Stimulated activated memory B cell treated with anti-CD40 and anti-IgM and Interleukin-4, amounts not matched to agents 10 μg/mL and 1 μg/mL and 100 μg/mL, for 72 hours (primary cell): ENCODE data around the gene ITPR1.
A peak's percentile ranks its signal among the peaks of the same experiment; 100 is the strongest.

Experiments
- ATAC-seq: fragments of 150-1000 bp; cut with Tn5 transposase; 2 replicates; pipeline ENCODE4 v1.10.0; 2021
- H3K27ac Mint-ChIP-seq: one replicate; pipeline ENCODE4 v1.8.0; 2022; ENCODE audit warnings: mild to moderate bottlenecking, mixed read lengths
- H3K27me3 Mint-ChIP-seq: one replicate; pipeline ENCODE4 v1.8.0; 2022; ENCODE audit warnings: mixed read lengths
- H3K36me3 Mint-ChIP-seq: one replicate; pipeline ENCODE4 v1.8.0; 2022; ENCODE audit warnings: mixed read lengths
- H3K4me1 Mint-ChIP-seq: one replicate; pipeline ENCODE4 v1.8.0; 2022; ENCODE audit warnings: mixed read lengths
- H3K4me3 Mint-ChIP-seq: one replicate; pipeline ENCODE4 v1.8.0; 2022; ENCODE audit warnings: mild to moderate bottlenecking, moderate library complexity, mixed read lengths
- H3K9me3 Mint-ChIP-seq: one replicate; pipeline ENCODE4 v1.8.0; 2022; ENCODE audit warnings: mixed read lengths

Gene ITPR1

GRCh38 chr3:4735243-4735642, 242.1 kb downstream of the ITPR1 start:
- H3K4me1 Mint-ChIP-seq: peaks cover 33% of the 10 kb centered on the region
- no peaks in the 10 kb centered on the region for H3K9me3 Mint-ChIP-seq
- no peaks in the 10 kb centered on the region for H3K27me3 Mint-ChIP-seq
- no peak for ATAC-seq
- H3K4me3 Mint-ChIP-seq: no peak overlapping the region
- peaks cover 96% of the 10 kb centered on the region for H3K36me3 Mint-ChIP-seq
- no peak overlapping the region for H3K27ac Mint-ChIP-seq

- Mint-ChIP-seq H3K4me1 (peaks cover 44% of the 10 kb centered on the region), H3K27me3 (no peaks in the 10 kb centered on the region), H3K9me3 (no peaks in the 10 kb centered on the region), H3K4me3 (no peak overlapping the region), H3K36me3 (peaks cover 96% of the 10 kb centered on the region), H3K27ac (no peak overlapping the region)
- no peak for ATAC-seq
Observed at GRCh38 chr3:4736284-4736861, 243.2 kb downstream of the ITPR1 start.

GRCh38 chr3:4738737-4739274, 245.7 kb downstream of the ITPR1 start:
- ATAC-seq: no peak
- Mint-ChIP-seq H3K27me3 (no peaks in the 10 kb centered on the region), H3K4me1 (peaks cover 49% of the 10 kb centered on the region), H3K4me3 (no peak overlapping the region), H3K27ac (peak overlapping the region; percentile 60), H3K9me3 (no peaks in the 10 kb centered on the region), H3K36me3 (peaks cover 85% of the 10 kb centered on the region)

- Mint-ChIP-seq H3K9me3 (no peaks in the 10 kb centered on the region), H3K27ac (peak overlapping the region; percentile 60), H3K27me3 (no peaks in the 10 kb centered on the region), H3K36me3 (peaks cover 84% of the 10 kb centered on the region), H3K4me3 (no peak overlapping the region), H3K4me1 (peaks cover 49% of the 10 kb centered on the region)
- no peak for ATAC-seq
Observed at GRCh38 chr3:4739289-4740236, 246.4 kb downstream of the ITPR1 start.

- no peak for ATAC-seq
- H3K4me3 Mint-ChIP-seq: no peak overlapping the region
- H3K27ac Mint-ChIP-seq: peak overlapping the region; percentile 60
- no peaks in the 10 kb centered on the region for H3K9me3 Mint-ChIP-seq
- H3K36me3 Mint-ChIP-seq: peaks cover 84% of the 10 kb centered on the region
- H3K27me3 Mint-ChIP-seq: no peaks in the 10 kb centered on the region
- H3K4me1 Mint-ChIP-seq: peaks cover 49% of the 10 kb centered on the region
Observed at GRCh38 chr3:4740397-4741105, 247.4 kb downstream of the ITPR1 start.

GRCh38 chr3:4741106-4741403, 247.9 kb downstream of the ITPR1 start:
- H3K27ac Mint-ChIP-seq: peak overlapping the region; percentile 7
- H3K27me3 Mint-ChIP-seq: no peaks in the 10 kb centered on the region
- ATAC-seq: no peak
- H3K4me3 Mint-ChIP-seq: no peak overlapping the region
- H3K36me3 Mint-ChIP-seq: peaks cover 85% of the 10 kb centered on the region
- peaks cover 49% of the 10 kb centered on the region for H3K4me1 Mint-ChIP-seq
- H3K9me3 Mint-ChIP-seq: no peaks in the 10 kb centered on the region

GRCh38 chr3:4741404-4742307, 248.5 kb downstream of the ITPR1 start:
- Mint-ChIP-seq H3K9me3 (no peaks in the 10 kb centered on the region), H3K36me3 (peaks cover 84% of the 10 kb centered on the region), H3K4me3 (no peak overlapping the region), H3K27ac (peak overlapping the region; percentile 7), H3K27me3 (no peaks in the 10 kb centered on the region), H3K4me1 (peaks cover 49% of the 10 kb centered on the region)
- no peak for ATAC-seq

GRCh38 chr3:4742359-4742758, 249.2 kb downstream of the ITPR1 start:
- Mint-ChIP-seq H3K27ac (no peak overlapping the region), H3K36me3 (peaks cover 84% of the 10 kb centered on the region), H3K4me3 (no peak overlapping the region), H3K27me3 (no peaks in the 10 kb centered on the region), H3K9me3 (no peaks in the 10 kb centered on the region), H3K4me1 (peaks cover 44% of the 10 kb centered on the region)
- ATAC-seq: no peak

GRCh38 chr3:4743371-4743770, 250.2 kb downstream of the ITPR1 start:
- Mint-ChIP-seq H3K9me3 (no peaks in the 10 kb centered on the region), H3K27ac (no peak overlapping the region), H3K36me3 (peaks cover 77% of the 10 kb centered on the region), H3K27me3 (no peaks in the 10 kb centered on the region), H3K4me1 (peaks cover 34% of the 10 kb centered on the region), H3K4me3 (no peak overlapping the region)
- no peak for ATAC-seq

- Mint-ChIP-seq H3K27ac (peak overlapping the region; percentile 28), H3K4me3 (no peak overlapping the region), H3K9me3 (no peaks in the 10 kb centered on the region), H3K4me1 (peaks cover 35% of the 10 kb centered on the region), H3K36me3 (peaks cover 76% of the 10 kb centered on the region), H3K27me3 (no peaks in the 10 kb centered on the region)
- ATAC-seq: no peak
Observed at GRCh38 chr3:4744405-4745234, 251.5 kb downstream of the ITPR1 start.

- Mint-ChIP-seq H3K27ac (peak overlapping the region; percentile 28), H3K36me3 (peaks cover 73% of the 10 kb centered on the region), H3K9me3 (no peaks in the 10 kb centered on the region), H3K4me3 (no peak overlapping the region), H3K27me3 (no peaks in the 10 kb centered on the region), H3K4me1 (peaks cover 30% of the 10 kb centered on the region)
- ATAC-seq: no peak
Observed at GRCh38 chr3:4745235-4745610, 252.1 kb downstream of the ITPR1 start.

- Mint-ChIP-seq H3K27ac (no peak overlapping the region), H3K36me3 (peaks cover 68% of the 10 kb centered on the region), H3K4me3 (no peak overlapping the region), H3K27me3 (no peaks in the 10 kb centered on the region), H3K4me1 (peaks cover 29% of the 10 kb centered on the region), H3K9me3 (no peaks in the 10 kb centered on the region)
- no peak for ATAC-seq
Observed at GRCh38 chr3:4746241-4746958, 253.3 kb downstream of the ITPR1 start.

- no peaks in the 10 kb centered on the region for H3K9me3 Mint-ChIP-seq
- H3K27ac Mint-ChIP-seq: no peak overlapping the region
- H3K36me3 Mint-ChIP-seq: peaks cover 65% of the 10 kb centered on the region
- ATAC-seq: no peak
- no peaks in the 10 kb centered on the region for H3K27me3 Mint-ChIP-seq
- no peak overlapping the region for H3K4me3 Mint-ChIP-seq
- peaks cover 38% of the 10 kb centered on the region for H3K4me1 Mint-ChIP-seq
Observed at GRCh38 chr3:4748127-4748526, 255.0 kb downstream of the ITPR1 start.
